Neural progenitor cell (in vitro differentiated cells): Measurements from ENCODE around the gene AOC2. TPM values are rescaled to one million over a fixed set of nuclear protein-coding genes. Genes with fewer than 3 reads are reported as not detected.
A peak's percentile ranks its signal among the peaks of the same experiment; 100 is the strongest.

Source experiments
- DNase-seq: peaks from one replicate; pipeline ENCODE4 v3.0.0-alpha.2; 2016; ENCODE audit warnings: low spot score
- H2AFZ ChIP-seq: fragments of 200-600 bp; sonication (generic); replicated peaks from 2 replicates; pipeline ENCODE4 v1.6.1; 2016; ENCODE audit warnings: antibody characterized with exemption
- H3F3A ChIP-seq: fragments of 200-600 bp; sonication (generic); 2 replicates; pipeline ENCODE4 v1.6.1; 2016; ENCODE audit warnings: antibody characterized with exemption, low read depth
- H3K27ac ChIP-seq: fragments of 200-600 bp; sonication (generic); 2 replicates; pipeline ENCODE4 v1.5.1; 2016; ENCODE audit warnings: mild to moderate bottlenecking
- H3K27me3 ChIP-seq: fragments of 200-600 bp; sonication (generic); 2 replicates; pipeline ENCODE4 v1.6.1; 2016; ENCODE audit warnings: mild to moderate bottlenecking, moderate library complexity
- H3K36me3 ChIP-seq: fragments of 200-600 bp; sonication (generic); 2 replicates; pipeline ENCODE4 v1.5.1; 2016
- H3K4me1 ChIP-seq: fragments of 200-600 bp; sonication (generic); 2 replicates; pipeline ENCODE4 v1.6.1; 2016; ENCODE audit warnings: mixed run types
- H3K4me2 ChIP-seq: fragments of 200-600 bp; sonication (generic); 2 replicates; pipeline ENCODE4 v1.6.1; 2016
- H3K4me3 ChIP-seq: fragments of 200-600 bp; sonication (generic); 2 replicates; pipeline ENCODE4 v1.5.1; 2016
- H3K79me2 ChIP-seq: fragments of 200-600 bp; sonication (generic); 2 replicates; pipeline ENCODE4 v1.6.1; 2016; ENCODE audit warnings: low read depth
- H3K9ac ChIP-seq: fragments of 200-600 bp; sonication (generic); 2 replicates; pipeline ENCODE4 v1.6.1; 2016
- H3K9me3 ChIP-seq: fragments of 200-600 bp; sonication (generic); 2 replicates; pipeline ENCODE4 v1.5.1; 2016; ENCODE audit warnings: low read depth
- H4K20me1 ChIP-seq: fragments of 200-600 bp; sonication (generic); 2 replicates; pipeline ENCODE4 v1.6.1; 2016; ENCODE audit warnings: low read depth
- H3K27ac Mint-ChIP-seq: 3 replicates; pipeline ENCODE4 v1.8.0; 2021; ENCODE audit warnings: mixed read lengths
- H3K27me3 Mint-ChIP-seq: 2 replicates; pipeline ENCODE4 v1.8.0; 2022; ENCODE audit warnings: low read depth, mild to moderate bottlenecking, inconsistent platforms, moderate library complexity, mixed read lengths; ENCODE audit not compliant: insufficient read depth
- H3K36me3 Mint-ChIP-seq: 3 replicates; pipeline ENCODE4 v1.8.0; 2021; ENCODE audit warnings: mixed read lengths
- H3K4me1 Mint-ChIP-seq: 3 replicates; pipeline ENCODE4 v1.8.0; 2021; ENCODE audit warnings: mixed read lengths
- H3K4me3 Mint-ChIP-seq: 3 replicates; pipeline ENCODE4 v1.8.0; 2021; ENCODE audit warnings: mild to moderate bottlenecking, moderate library complexity, mixed read lengths
- H3K9me3 Mint-ChIP-seq: 3 replicates; pipeline ENCODE4 v1.8.0; 2020; ENCODE audit warnings: mixed read lengths
- CTCF ChIP-seq: fragments of 200-600 bp; sonication (generic); IDR thresholded peaks from 2 replicates; pipeline ENCODE4 v1.5.1; 2017; ENCODE audit warnings: antibody characterized with exemption, mild to moderate bottlenecking
- EZH2 ChIP-seq: fragments of 200-600 bp; sonication (generic); IDR thresholded peaks from 2 replicates; pipeline ENCODE4 v1.6.1; 2017; ENCODE audit warnings: antibody characterized with exemption, mild to moderate bottlenecking, moderate library complexity
- EZH2phosphoT487 ChIP-seq: fragments of 200-600 bp; sonication (generic); IDR thresholded peaks from 2 replicates; pipeline ENCODE4 v1.6.1; 2017; ENCODE audit warnings: antibody characterized with exemption
- total RNA-seq: library from RNA; depleted of rRNA; stranded (reverse); fragments of >200 nt; gene quantifications from 2 replicates; pipeline ENCODE4 v1.2.3, GENCODE V29; 2015; ENCODE audit warnings: low replicate concordance

The AOC2 gene
- total RNA-seq, 1 donor from 2014 or later: 1.2 TPM

GRCh38 chr17:42848093-42848492, 3.7 kb downstream of the AOC2 start:
- no peak overlapping the region for H3K9ac ChIP-seq
- DNase-seq: no peak
- no peak overlapping the region for H3K4me3 Mint-ChIP-seq
- peaks cover 2% of the 10 kb centered on the region for H3F3A ChIP-seq
- no peaks in the 10 kb centered on the region for H3K36me3 ChIP-seq
- H3K79me2 ChIP-seq: no peaks in the 10 kb centered on the region
- peaks cover 7% of the 10 kb centered on the region for H3K36me3 Mint-ChIP-seq
- no peaks in the 10 kb centered on the region for H3K4me1 Mint-ChIP-seq
- no peak overlapping the region for H3K4me2 ChIP-seq
- no peaks in the 10 kb centered on the region for H3K27me3 ChIP-seq
- H3K27ac ChIP-seq: no peak overlapping the region
- peaks cover 7% of the 10 kb centered on the region for H3K27me3 Mint-ChIP-seq
- H3K27ac Mint-ChIP-seq: no peak overlapping the region
- no peaks in the 10 kb centered on the region for H4K20me1 ChIP-seq
- no peaks in the 10 kb centered on the region for H3K9me3 ChIP-seq
- no peaks in the 10 kb centered on the region for H3K9me3 Mint-ChIP-seq
- TF ChIP-seq EZH2 (no peak), CTCF (no peak), EZH2phosphoT487 (no peak)
- H2AFZ ChIP-seq: no peak overlapping the region
- H3K4me1 ChIP-seq: no peaks in the 10 kb centered on the region
- no peak overlapping the region for H3K4me3 ChIP-seq

GRCh38 chr17:42849031-42849430, 4.7 kb downstream of the AOC2 start:
- Mint-ChIP-seq H3K27ac (no peak overlapping the region), H3K27me3 (peaks cover 7% of the 10 kb centered on the region), H3K9me3 (no peaks in the 10 kb centered on the region), H3K4me1 (no peaks in the 10 kb centered on the region), H3K36me3 (peaks cover 7% of the 10 kb centered on the region), H3K4me3 (no peak overlapping the region)
- Histone ChIP-seq H2AFZ (no peak overlapping the region), H3K27ac (no peak overlapping the region), H3K4me2 (no peak overlapping the region), H3K9ac (no peak overlapping the region), H4K20me1 (no peaks in the 10 kb centered on the region), H3K9me3 (no peaks in the 10 kb centered on the region), H3F3A (no peaks in the 10 kb centered on the region), H3K4me3 (no peak overlapping the region), H3K79me2 (no peaks in the 10 kb centered on the region), H3K27me3 (no peaks in the 10 kb centered on the region), H3K4me1 (no peaks in the 10 kb centered on the region), H3K36me3 (no peaks in the 10 kb centered on the region)
- TF ChIP-seq EZH2phosphoT487 (no peak), CTCF (no peak), EZH2 (no peak)
- DNase-seq: no peak

GRCh38 chr17:42849451-42850181, 5.2 kb downstream of the AOC2 start:
- Histone ChIP-seq H3K9me3 (no peaks in the 10 kb centered on the region), H3K4me2 (no peak overlapping the region), H3K79me2 (no peaks in the 10 kb centered on the region), H3K27ac (no peak overlapping the region), H3K36me3 (no peaks in the 10 kb centered on the region), H2AFZ (no peak overlapping the region), H3K27me3 (no peaks in the 10 kb centered on the region), H3F3A (no peaks in the 10 kb centered on the region), H3K9ac (no peak overlapping the region), H3K4me3 (no peak overlapping the region), H4K20me1 (no peaks in the 10 kb centered on the region), H3K4me1 (no peaks in the 10 kb centered on the region)
- Mint-ChIP-seq H3K4me1 (no peaks in the 10 kb centered on the region), H3K27me3 (peaks cover 7% of the 10 kb centered on the region), H3K9me3 (no peaks in the 10 kb centered on the region), H3K4me3 (no peak overlapping the region), H3K36me3 (peaks cover 5% of the 10 kb centered on the region), H3K27ac (peak overlapping the region; percentile 33)
- TF ChIP-seq EZH2 (no peak), EZH2phosphoT487 (no peak), CTCF (no peak)
- DNase-seq: no peak
